GM23248 (cell line): ENCODE data around the gene SCMH1. TPM values are rescaled to one million over a fixed set of nuclear protein-coding genes. Genes with fewer than 3 reads are reported as not detected.

Experiments
- DNase-seq: peaks from one replicate; pipeline ENCODE4 v3.0.0-alpha.2; 2015
- H2AFZ ChIP-seq: fragments of 200-600 bp; sonication (generic); 2 replicates; pipeline ENCODE4 v1.6.1; 2016; ENCODE audit warnings: antibody characterized with exemption
- H3F3A ChIP-seq: fragments of 200-600 bp; sonication (generic); 2 replicates; pipeline ENCODE4 v1.6.1; 2016; ENCODE audit warnings: mild to moderate bottlenecking, antibody characterized with exemption, mixed run types; ENCODE audit not compliant: insufficient read depth
- H3K27ac ChIP-seq: fragments of 200-600 bp; sonication (generic); 2 replicates; pipeline ENCODE4 v1.5.1; 2016; ENCODE audit warnings: mild to moderate bottlenecking
- H3K27me3 ChIP-seq: fragments of 200-600 bp; sonication (generic); replicated peaks from 2 replicates; pipeline ENCODE4 v1.6.1; 2016; ENCODE audit warnings: mild to moderate bottlenecking; ENCODE audit not compliant: insufficient read depth
- H3K36me3 ChIP-seq: fragments of 200-600 bp; sonication (generic); 2 replicates; pipeline ENCODE4 v1.6.1; 2016; ENCODE audit warnings: low read depth, mild to moderate bottlenecking
- H3K4me1 ChIP-seq: fragments of 200-600 bp; sonication (generic); 2 replicates; pipeline ENCODE4 v1.6.1; 2016; ENCODE audit warnings: mild to moderate bottlenecking; ENCODE audit not compliant: insufficient read depth
- H3K4me2 ChIP-seq: fragments of 200-600 bp; sonication (generic); one replicate; pipeline ENCODE4 v1.6.1; 2016; ENCODE audit warnings: mild to moderate bottlenecking; ENCODE audit not compliant: unreplicated experiment
- H3K4me3 ChIP-seq: fragments of 200-600 bp; sonication (generic); 2 replicates; pipeline ENCODE4 v1.5.1; 2016; ENCODE audit warnings: mild to moderate bottlenecking
- H3K79me2 ChIP-seq: fragments of 200-600 bp; sonication (generic); 2 replicates; pipeline ENCODE4 v1.6.1; 2016; ENCODE audit warnings: mild to moderate bottlenecking; ENCODE audit not compliant: insufficient read depth
- H3K9ac ChIP-seq: fragments of 200-600 bp; sonication (generic); 2 replicates; pipeline ENCODE4 v1.6.1; 2016; ENCODE audit warnings: mild to moderate bottlenecking
- H3K9me2 ChIP-seq: fragments of 200-600 bp; sonication (generic); 2 replicates; pipeline ENCODE4 v1.6.1; 2016; ENCODE audit warnings: mixed run types, mild to moderate bottlenecking, moderate library complexity; ENCODE audit not compliant: insufficient read depth
- H3K9me3 ChIP-seq: fragments of 200-600 bp; sonication (generic); one replicate; pipeline ENCODE4 v1.6.1; 2017; ENCODE audit warnings: low read depth
- H4K20me1 ChIP-seq: fragments of 200-600 bp; sonication (generic); 2 replicates; pipeline ENCODE4 v1.6.0; 2016; ENCODE audit not compliant: insufficient read depth
- EZH2 ChIP-seq: fragments of 200-600 bp; sonication (generic); IDR thresholded peaks from 2 replicates; pipeline ENCODE4 v1.6.1; 2018; ENCODE audit warnings: antibody characterized with exemption, mild to moderate bottlenecking; ENCODE audit not compliant: insufficient read depth, poor library complexity, severe bottlenecking
- EZH2phosphoT487 ChIP-seq: fragments of 200-600 bp; sonication (generic); IDR thresholded peaks from 2 replicates; pipeline ENCODE4 v1.6.1; 2018; ENCODE audit warnings: antibody characterized with exemption, moderate library complexity, mild to moderate bottlenecking, low read depth; ENCODE audit not compliant: insufficient read depth
- WGBS, 2 experiments: methylation state at CpG; one replicate each; pipeline ENCODE4 v1.1.6; 2015 to 2017; ENCODE audit warnings: low lambda C conversion rate in 2 of 2, low coverage in 1 of 2; ENCODE audit errors: missing lambda C conversion rate in 2 of 2; 5-methylcytosine and 5-hydroxymethylcytosine counted together
- in situ Hi-C: fragments of 300-500 bp; cut with MboI; formaldehyde crosslinking; loops from 2 replicates; pipeline ENCODE4 v1.15.0; 2020
- polyA plus RNA-seq: library from polyadenylated mRNA; unstranded; fragments of >200 nt; fragmentation: Nextera tagmentation; extraction: Ambion mirVana; gene quantifications from 2 replicates; pipeline ENCODE4 v1.2.1, GENCODE V29; 2016
- total RNA-seq: library from RNA; depleted of rRNA; stranded (reverse); fragments of >200 nt; shearing (Covaris generic); gene quantifications from 2 replicates; pipeline ENCODE4 v1.2.3, GENCODE V29; 2014

SCMH1 gene
- total and polyA plus RNA-seq, 2 experiments from 2014 or later = 10.8 to 16.6 TPM

DNA sequence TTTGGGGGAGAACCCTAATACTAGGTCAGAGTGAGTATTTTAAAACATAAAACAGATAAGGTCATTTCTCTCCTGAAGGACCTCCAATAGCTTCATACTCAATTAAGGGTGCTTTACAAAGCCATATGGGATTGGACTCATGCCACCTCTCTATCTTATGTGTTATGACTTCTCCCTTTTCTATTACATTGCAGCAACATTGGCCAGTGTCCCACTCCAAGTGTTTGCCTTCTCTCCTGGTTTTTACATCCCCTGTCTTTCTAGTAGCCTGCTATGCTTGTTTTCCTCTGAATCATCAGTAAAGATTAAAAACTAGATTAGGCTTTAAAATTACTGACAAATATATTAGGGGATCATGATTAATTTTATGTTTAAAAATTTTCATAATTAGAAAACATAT lies 66.6 kb downstream of the SCMH1 start:
- Histone ChIP-seq H3K4me2 (no peak overlapping the region), H3K9ac (no peak overlapping the region), H3K4me3 (no peak overlapping the region), H4K20me1 (no peaks in the 10 kb centered on the region), H2AFZ (no peak overlapping the region), H3K9me3 (no peaks in the 10 kb centered on the region), H3K9me2 (no peaks in the 10 kb centered on the region), H3K36me3 (no peaks in the 10 kb centered on the region), H3K27ac (no peak overlapping the region), H3F3A (no peaks in the 10 kb centered on the region), H3K27me3 (no peaks in the 10 kb centered on the region), H3K79me2 (peaks cover 17% of the 10 kb centered on the region; the same call in 1 of the 2 replicates), H3K4me1 (no peaks in the 10 kb centered on the region)
- in situ Hi-C loops = no loop called here
- no peak for DNase-seq
- TF ChIP-seq EZH2 = no peak
- TF ChIP-seq EZH2phosphoT487 = no peak

DNA sequence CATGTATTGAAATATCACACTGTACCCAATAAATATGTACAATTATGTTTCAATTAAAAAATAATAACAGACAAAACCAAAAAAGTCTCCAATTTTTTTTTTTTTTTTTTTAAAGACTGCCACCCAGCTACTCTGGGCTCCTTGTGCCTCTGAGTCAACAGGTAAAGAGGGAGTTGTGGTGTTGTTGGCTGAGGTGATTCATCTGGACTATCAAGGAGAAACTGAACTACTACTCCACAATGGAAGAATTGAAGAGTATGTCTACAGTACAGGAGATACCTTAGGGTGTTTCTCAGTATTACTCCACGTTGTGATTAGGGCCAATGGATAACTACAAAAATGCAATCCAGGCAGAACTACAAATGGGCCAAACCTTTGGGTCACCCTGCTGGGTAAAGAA lies 67.9 kb downstream of the SCMH1 start:
- H3K4me2 ChIP-seq = no peak overlapping the region
- in situ Hi-C loops = no loop called here
- H3K36me3 ChIP-seq = no peaks in the 10 kb centered on the region
- no peaks in the 10 kb centered on the region for H3F3A ChIP-seq
- DNase-seq = no peak
- no peaks in the 10 kb centered on the region for H4K20me1 ChIP-seq
- no peak overlapping the region for H3K4me3 ChIP-seq
- no peak overlapping the region for H3K9ac ChIP-seq
- no peaks in the 10 kb centered on the region for H3K9me2 ChIP-seq
- H3K79me2 ChIP-seq = peaks cover 17% of the 10 kb centered on the region; the same call in 1 of the 2 replicates
- no peaks in the 10 kb centered on the region for H3K9me3 ChIP-seq
- TF ChIP-seq EZH2 = no peak
- H3K27me3 ChIP-seq = no peaks in the 10 kb centered on the region
- no peaks in the 10 kb centered on the region for H3K4me1 ChIP-seq
- 97 to 100% methylated on average over 1 of the region's 1 CpG for WGBS, 2 experiments
- H3K27ac ChIP-seq = no peak overlapping the region
- no peak overlapping the region for H2AFZ ChIP-seq

DNA sequence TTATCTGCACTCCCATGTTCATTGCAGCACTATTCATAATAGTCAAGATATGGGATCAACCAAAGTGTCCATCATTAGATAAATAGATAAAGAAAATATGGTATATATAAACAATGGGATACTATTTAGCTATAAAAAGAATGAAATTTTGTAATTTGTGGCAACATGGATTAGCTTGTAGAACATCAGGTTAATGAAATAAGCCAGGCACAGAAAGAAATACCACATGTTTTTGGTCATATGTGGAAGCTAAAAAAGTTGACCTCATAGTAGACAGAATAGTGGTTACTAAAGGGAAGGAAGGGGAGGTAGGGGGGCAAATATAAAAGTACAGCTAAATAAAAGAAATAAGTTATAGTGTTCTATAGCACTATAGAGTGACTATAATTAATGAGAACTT lies 68.5 kb downstream of the SCMH1 start:
- in situ Hi-C loops = no loop called here
- Histone ChIP-seq H3K27me3 (no peaks in the 10 kb centered on the region), H2AFZ (no peak overlapping the region), H3K36me3 (no peaks in the 10 kb centered on the region), H4K20me1 (no peaks in the 10 kb centered on the region), H3K27ac (no peak overlapping the region), H3K9me3 (no peaks in the 10 kb centered on the region), H3K79me2 (peaks cover 17% of the 10 kb centered on the region; the same call in 1 of the 2 replicates), H3F3A (no peaks in the 10 kb centered on the region), H3K9ac (no peak overlapping the region), H3K4me1 (no peaks in the 10 kb centered on the region), H3K4me2 (no peak overlapping the region), H3K4me3 (no peak overlapping the region), H3K9me2 (no peaks in the 10 kb centered on the region)
- no peak for TF ChIP-seq EZH2phosphoT487
- no peak for TF ChIP-seq EZH2
- DNase-seq = no peak

DNA sequence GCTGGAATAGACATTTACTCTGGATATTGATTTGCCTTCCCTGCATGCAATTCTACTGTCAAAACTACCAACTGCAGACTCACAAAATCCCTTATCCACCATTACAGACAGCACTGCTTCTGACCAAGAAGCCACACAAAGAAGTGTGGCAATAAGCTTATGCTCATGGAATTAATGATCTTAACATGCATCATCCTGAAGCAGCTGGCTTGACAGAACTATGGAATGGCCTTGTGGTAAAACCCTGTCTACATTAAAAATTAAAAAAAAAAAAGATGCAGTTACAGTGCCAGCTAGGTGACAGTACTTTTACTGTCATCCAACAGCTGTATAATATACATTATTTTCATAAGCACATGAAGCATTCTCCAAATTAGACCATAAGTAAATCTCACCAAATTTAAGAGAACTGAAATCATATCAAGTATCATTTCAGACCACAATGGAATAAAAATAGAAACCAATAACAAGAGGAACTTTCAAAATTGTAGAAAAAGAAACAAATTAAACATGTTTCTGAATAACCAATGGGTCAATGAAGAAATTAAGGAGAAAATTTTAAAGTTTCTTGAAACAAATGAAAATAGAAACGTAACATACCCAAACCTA lies 70.7 kb downstream of the SCMH1 start:
- in situ Hi-C loops = no loop called here
- DNase-seq = no peak
- H2AFZ ChIP-seq = no peak overlapping the region
- H3K27me3 ChIP-seq = no peaks in the 10 kb centered on the region
- no peaks in the 10 kb centered on the region for H4K20me1 ChIP-seq
- no peak overlapping the region for H3K4me3 ChIP-seq
- H3K36me3 ChIP-seq = no peaks in the 10 kb centered on the region; the same call in 1 of the 2 replicates
- peaks cover 17% of the 10 kb centered on the region; the same call in 1 of the 2 replicates for H3K79me2 ChIP-seq
- H3K4me1 ChIP-seq = no peaks in the 10 kb centered on the region
- TF ChIP-seq EZH2 = no peak
- TF ChIP-seq EZH2phosphoT487 = no peak
- no peak overlapping the region for H3K4me2 ChIP-seq
- peaks cover 12% of the 10 kb centered on the region for H3K9me3 ChIP-seq
- WGBS, 2 experiments = 0 to 3% methylated on average over 1 of the region's 1 CpG
- H3K9me2 ChIP-seq = no peaks in the 10 kb centered on the region
- no peak overlapping the region for H3K27ac ChIP-seq
- H3F3A ChIP-seq = no peaks in the 10 kb centered on the region
- no peak overlapping the region for H3K9ac ChIP-seq

DNA sequence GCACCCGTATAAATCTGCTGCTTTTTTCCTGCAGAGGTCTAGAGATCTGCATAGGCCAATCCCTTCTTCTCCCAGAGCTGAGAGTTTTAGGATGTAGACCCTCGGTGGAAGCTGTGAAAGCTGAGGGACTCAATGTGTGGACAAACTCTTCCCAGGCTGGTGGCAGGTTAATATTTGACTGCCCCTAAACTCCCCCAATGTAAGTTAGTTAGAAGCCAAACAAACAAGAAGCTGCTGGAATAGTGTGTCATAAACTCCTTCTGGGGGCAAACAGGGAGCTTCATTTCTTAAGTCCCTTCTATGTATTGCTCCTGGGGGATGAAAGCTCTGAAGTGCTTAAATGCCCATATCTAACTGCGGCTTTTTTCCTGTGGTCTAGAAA lies 72.3 kb downstream of the SCMH1 start:
- Histone ChIP-seq H3K9ac (no peak overlapping the region), H3K9me3 (peaks cover 12% of the 10 kb centered on the region), H3K4me2 (no peak overlapping the region), H3K36me3 (no peaks in the 10 kb centered on the region; the same call in 1 of the 2 replicates), H3K9me2 (no peaks in the 10 kb centered on the region), H3K27ac (no peak overlapping the region), H3K27me3 (no peaks in the 10 kb centered on the region), H3F3A (no peaks in the 10 kb centered on the region), H3K4me1 (no peaks in the 10 kb centered on the region), H2AFZ (no peak overlapping the region), H3K4me3 (no peak overlapping the region), H3K79me2 (peaks cover 12% of the 10 kb centered on the region; the same call in 1 of the 2 replicates), H4K20me1 (no peaks in the 10 kb centered on the region)
- WGBS, 2 experiments = 97 to 99% methylated on average over 3 of the region's 3 CpGs
- DNase-seq = no peak
- in situ Hi-C loops = no loop called here
- TF ChIP-seq EZH2phosphoT487 (no peak), EZH2 (no peak)
